SKM-1 (cell line): ENCODE measurements around the gene FH.
A peak's percentile ranks its signal among the peaks of the same experiment; 100 is the strongest.

Experiments
- DNase-seq: peaks from one replicate; lab custom pipeline; 2025; ENCODE audit not compliant: unreplicated experiment; lab: John Stamatoyannopoulos, UW

Gene FH

DNA sequence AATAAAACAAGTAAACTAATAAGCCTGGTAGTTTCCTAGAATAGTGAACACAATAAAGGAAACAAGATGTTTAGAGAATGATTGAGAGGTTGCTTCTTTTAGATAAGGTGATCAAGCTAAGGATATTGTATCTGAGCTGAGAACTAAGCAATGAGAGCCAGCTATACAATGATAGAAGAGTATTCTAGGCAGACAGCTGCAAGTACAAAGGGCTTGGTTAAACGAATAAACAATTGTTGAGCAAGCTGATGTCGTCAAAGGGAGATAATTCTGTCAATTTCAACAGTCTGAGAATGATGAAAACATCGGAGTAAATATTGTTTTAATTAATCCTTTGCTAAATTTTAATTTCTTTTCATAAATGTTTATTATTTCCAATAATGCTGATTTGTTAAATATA lies 5.5 kb upstream of the FH start:
- DNase-seq = no peak

DNA sequence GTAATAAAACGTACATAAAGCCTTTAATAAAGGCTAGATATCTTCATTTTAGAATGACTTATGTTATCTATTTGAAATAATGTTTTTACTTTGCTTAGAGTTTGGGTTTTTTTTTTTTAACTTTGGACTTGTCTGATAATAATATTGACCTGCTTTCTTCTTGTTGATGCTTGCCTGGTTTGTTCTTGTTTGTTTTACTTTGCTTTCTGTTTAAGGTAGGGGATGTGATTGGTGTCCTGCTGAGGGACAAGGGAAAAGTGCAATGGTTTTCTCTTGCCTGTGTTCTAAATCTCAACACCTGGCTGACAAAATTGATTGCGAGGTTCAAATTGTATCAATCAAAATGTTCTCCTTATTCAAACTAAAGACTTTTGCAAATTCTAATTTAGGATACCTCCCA lies 2.2 kb upstream of the FH start:
- no peak for DNase-seq

DNA sequence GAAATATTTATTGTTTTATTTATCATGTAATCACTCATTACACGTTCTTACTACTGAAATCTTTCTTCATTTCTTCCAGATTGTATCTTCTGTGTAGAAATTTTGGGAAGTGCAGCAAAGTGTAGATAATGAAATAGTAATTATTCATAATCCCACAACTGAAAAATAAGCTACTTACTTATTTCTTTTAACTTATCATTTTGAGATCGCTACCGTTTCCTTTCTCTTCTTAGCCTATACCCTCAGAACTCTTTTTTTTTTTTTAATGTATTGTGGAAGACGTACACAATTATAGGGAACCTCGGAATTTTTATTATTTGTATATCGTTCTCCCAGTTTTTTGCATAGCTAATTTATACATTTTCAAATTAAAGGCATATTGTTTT lies 518 bp upstream of the FH start:
- DNase-seq = no peak

DNA sequence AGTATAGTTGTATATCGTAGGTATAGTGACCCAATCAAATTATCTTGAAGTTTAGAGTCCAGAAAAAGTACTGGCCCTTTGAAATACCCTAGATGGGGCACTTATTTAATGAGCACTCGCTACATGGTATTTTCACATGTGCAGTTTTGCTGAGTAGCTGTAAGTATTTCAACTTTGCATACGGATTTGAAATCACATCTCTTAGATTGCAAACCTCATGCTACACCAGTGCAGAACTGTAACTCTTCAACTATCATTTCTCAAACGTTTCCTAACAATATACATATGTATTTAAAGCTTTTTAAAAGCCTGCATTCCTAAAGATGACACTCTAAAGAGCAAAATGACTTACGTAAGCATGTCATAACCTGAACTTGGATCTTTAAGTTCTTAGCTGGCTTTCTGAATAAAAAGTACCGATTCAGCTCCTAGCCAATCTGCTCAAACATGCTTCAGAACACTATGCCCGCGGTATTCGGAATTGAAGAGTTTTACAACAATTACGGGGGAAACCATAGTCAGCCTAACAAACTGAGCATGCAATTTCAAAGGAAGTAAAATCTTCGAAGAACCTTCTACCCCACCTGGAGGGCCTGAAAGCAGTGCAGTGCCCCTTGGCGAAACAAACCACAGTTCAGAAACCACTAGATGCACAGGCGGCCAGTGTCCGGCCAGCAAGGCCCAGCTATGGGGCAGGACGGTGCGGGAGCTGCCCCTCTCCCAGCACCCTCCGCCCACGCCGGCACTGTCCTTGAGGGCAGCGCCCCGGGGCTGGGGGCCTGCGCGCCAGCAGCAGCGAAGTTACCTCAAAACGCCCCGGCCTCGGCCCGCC lies 863 bp downstream of the FH start:
- no peak for DNase-seq

DNA sequence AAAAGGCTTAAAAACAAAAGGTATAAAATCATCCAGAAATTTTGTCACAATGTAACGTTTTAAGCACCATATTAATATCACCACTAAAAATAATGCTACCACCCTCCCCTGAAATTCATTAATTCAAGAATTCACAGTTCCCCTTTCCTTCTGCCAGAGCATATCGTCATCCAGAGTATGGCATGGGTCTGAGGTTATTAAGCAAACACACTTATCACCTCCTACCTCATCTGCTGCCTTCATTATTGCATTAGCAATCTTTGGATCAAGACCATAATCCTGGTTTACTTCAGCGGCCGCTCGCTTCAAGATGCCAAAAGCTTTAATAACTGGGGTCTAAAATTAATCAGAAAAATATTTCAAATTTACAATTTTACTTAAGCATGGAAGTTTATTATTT lies 6.2 kb downstream of the FH start:
- no peak for DNase-seq

DNA sequence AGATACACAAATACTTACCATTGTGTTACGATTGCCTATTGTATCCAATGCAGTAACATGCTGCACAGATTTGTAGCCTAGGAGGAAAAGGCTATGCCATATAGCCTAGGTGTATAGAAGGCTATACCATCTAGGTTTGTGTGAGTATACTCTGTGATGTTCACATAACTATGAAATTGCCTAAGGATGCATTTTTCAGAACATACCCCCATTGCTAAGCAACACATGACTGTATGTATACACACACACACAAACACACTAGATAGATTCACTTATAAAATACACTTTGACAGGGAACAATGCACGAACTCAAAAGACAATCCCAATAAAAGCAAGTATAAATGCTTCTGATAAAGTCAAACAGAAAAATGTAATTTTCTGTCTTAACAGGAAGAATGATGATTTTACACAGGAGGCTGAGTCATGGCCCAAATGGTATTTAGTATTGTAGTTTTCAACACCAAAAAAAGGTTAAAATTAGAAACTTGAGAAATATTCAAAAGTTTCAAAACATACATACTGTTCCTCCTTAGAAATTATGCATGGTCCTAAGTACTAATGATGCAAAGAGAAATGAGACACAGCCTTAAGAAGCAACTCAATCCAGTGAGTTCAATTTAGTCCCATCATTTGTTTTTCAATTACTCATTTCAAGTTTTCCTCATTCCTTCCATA lies 12.2 kb downstream of the FH start:
- DNase-seq = no peak

DNA sequence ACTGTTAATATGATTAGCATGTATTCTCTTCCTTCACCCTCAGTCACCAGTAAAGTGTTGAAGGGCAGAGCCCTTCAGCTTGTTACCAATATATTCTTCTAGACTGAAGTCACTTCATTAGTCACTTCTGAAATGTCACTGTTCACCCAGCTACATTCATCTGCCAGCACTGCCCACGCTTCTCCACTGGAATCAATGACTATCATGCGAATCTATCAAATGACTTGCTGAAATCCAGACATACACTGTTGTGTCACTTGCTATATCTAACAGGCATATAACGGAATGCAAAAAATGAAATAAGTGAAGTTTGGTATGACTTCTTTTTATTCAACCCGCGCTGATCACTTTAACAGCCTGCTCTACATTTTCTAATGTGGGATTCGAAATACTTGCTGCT lies 16.1 kb downstream of the FH start:
- no peak for DNase-seq

DNA sequence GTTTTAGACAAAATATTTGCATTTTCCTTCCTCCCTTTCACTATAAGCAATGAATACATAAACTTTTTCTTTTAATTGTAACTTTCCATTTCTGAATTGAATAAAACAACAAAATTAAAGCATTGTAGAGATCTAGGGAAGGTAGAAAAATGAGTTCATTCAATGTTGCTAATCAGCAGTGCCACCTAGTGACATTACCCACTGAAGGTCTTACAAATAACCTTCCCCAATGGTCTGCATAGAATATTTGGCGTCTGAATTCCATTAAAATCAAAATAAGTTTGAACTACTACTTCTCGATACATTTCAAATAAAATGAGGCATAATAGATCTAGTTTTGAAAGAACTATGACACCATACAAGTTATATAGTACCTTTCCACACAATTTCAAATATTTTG lies 19.6 kb downstream of the FH start:
- peak; percentile 20 for DNase-seq

DNA sequence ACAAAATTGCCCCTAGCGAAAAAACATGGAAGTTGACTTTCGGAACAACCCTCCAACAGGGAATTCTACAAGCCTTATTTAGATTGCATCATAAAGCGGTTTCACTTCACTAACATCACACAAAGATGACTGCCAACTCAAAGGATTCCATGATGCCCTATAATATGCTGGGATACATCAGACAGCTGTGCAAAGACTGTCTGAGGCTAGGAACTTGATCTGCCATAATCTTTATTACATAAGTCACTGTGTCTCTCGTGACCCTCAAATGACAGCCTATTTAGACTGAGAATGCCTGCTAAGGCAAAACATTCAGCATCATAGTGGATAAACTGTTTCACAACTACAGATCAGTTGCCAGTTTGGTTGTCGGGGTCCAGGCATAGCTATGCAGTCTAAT lies 23.8 kb downstream of the FH start:
- no peak for DNase-seq

DNA sequence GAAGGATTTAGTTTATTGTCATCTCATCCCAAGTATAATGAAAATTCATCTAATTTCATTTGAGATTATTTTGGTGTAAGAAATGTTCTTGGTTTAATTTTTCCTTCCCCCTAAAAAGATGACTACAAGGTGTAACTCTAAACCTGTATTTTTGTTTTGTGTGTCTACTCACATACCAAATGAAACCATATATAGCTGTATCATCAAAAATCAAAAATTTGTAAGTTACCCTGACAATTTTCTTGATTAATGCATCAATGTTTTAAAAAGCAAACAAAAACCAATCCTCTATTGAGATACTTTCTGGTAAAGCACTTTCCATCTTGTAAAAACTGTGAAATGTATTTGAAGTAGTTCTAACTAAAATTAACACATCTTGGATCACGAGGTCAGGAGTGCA lies 30.8 kb downstream of the FH start:
- DNase-seq = no peak

DNA sequence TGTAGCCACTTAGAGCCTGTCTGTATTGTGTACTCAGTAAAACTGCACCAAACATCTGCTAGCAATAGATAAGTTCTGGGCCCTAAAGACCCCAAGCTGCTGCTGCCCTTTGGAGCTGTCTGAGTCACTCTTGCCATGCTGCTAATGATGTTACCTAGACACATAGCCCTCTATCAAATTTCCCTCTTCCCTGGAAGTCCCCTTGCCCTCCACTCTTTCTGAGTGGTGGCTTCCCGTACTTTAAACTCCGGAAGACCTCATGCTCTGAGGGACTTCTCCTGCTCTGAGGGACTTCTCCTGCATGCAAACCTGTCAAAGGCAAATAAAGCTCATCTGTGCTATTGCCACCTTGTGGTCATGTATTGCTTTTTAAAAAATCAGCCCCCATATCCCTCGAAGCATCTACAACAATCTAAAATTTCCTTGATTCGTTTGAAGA lies 34.0 kb downstream of the FH start:
- peak; percentile 53 for DNase-seq

DNA sequence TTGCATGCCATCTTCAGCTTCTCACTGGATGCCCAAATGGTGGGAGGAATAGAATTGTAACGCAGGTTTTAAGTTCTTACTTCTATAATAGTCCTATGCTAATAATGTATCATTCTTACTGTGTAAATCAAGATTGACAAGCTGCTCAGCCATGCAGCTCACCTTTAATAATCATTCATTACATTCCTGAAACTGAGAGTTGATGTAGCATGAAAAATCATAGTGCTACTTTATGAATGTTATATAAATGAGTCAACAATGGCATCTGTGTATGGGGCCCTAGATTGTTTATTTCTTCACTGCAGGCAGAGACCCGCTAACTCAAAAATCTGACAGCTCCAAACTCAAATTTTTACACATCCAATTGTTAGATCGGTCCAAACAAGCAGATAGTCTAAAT lies 34.4 kb downstream of the FH start:
- DNase-seq = no peak

DNA sequence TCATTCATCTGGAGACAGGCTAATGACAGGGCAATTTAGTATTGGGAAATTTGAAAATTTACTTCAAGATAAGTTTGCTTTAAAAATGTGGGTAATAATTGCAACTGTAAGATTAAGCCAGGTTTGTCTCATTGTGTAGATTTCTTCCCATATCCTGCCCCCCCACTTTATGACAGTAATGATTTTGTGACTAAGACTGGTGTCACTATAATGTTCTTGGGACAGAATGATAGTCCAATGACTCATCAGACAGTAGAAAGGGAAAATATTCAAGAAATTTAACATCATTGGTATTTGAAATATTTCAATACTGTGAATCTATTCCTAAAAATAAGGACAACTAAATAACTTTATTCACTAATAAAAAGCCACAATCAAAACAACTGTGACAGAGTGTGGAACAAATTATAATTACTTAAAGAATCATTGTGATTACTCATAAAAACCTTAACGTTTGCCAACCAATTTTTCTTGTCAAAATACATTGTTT lies 36.7 kb downstream of the FH start:
- no peak for DNase-seq

DNA sequence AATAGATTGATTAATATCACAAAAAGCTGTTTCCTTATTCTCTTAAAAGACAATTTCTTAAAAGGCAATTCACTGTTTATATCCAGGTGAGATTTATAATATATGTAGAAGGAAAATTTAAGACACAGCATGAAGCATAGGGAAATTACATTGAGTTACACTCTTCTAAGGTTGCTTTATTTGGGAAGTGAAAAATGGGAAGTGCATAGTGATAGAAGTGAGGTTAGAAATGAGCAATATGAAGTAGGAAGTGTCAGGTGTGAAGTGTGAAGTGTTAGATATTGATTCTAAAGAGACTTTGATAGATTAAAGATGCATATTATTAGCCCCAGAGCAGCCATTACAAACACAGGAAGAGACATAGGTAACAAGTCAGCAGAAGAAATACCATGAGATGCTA lies 40.3 kb downstream of the FH start:
- DNase-seq = peak; percentile 7

DNA sequence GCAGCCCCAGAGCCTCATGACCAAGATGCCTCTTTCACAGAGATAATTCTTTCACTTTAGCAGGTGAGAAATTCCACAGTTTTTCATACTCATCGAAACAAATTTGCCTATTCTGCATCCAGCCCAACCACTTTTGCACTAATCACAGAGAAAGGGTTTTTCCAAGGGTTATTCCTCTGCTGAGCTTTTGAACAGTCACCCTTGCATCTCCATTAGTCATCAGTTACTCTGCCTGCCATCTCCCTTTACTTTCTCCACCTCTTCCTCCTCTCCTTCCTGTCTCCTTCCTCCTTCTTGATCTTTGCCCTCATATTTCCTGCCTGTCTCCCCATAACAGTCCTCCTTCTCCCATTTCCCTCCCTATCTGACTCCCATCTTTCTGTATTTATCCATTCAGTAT lies 43.9 kb downstream of the FH start:
- DNase-seq = no peak

DNA sequence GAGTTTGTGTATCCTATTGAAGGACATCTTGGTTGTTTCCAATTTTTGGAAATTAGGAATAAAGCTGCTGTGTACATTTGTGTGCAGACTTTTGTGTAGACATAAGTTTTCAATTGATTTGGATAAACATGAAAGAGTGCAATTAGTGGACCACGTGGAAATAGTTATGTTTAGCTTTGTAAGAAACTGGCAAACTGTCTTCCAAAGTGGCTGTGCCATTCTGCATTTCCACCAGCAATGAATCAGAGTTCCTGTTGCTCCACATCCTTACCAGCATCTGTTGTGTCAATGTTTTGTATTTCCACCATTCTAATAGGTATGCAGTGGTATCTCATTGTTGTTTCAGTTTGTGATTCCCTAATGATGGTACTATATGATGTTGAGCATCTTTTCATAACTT lies 46.5 kb downstream of the FH start:
- no peak for DNase-seq

DNA sequence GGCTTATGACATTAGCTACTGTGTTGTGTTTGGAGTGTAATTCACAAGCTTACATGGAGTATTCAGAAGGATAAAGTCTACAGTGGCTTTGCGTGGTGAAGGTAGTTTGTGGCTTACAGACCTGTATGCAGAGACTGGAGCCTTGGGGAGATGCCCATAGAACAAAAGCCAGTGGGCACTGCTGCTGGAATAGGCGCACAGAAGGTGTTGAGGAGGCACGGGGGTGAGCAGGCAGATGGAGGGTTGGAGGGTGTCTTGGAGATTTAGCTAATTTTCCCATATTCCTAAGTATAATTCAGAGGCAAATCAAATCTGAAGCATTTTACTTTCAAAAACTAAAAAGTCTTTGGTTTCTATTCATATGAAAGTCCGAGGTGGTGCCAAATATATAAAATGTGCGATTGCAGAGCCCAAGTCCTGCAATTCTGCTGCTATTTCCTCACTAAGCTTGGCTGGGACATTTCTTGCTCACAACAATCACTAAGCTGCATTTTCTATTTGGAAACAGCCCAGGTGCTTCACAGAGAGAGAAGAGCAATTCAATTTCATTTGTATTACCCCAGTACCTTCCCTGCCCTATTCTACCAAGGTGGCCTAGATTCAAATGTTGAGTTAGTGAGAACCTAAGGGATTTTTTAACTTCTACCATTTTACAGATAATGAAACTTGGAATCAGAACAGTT lies 48.5 kb downstream of the FH start:
- no peak for DNase-seq

DNA sequence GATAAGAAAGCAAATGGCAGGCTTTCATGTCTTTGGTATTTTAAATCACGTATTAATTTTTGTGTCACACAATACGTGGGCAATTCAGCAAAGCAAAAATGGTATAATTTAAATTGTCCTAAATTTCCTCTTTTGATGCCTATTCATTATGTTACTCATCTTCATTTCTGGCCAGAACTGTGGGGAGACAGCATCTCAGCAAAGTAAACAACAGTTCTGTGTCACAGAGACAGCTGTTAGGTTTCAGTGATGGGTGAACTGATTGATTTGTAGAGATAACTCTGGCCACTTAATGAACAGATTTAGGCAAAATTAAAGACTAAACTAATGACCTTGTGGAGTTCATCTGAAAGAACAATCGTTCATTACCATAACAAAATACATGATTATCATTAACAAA lies 49.2 kb downstream of the FH start:
- no peak for DNase-seq

DNA sequence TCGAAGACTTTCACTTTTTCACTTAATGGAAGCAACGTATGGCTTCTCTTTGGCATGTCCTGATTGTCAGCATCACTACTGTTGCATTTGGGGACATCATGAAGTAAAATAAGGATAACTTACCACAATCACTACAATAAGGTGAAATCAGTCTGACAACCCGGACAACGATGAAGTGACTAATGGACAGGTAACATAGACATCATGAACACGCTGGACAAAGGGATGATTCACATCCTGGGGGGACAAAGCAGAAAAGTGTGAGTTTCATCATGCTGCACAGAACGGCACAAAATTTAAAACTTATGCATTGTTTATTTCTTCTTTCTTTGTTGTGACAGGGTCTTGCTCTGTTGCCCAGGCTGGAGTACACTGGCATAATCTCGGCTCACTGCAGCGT lies 53.9 kb downstream of the FH start:
- no peak for DNase-seq

DNA sequence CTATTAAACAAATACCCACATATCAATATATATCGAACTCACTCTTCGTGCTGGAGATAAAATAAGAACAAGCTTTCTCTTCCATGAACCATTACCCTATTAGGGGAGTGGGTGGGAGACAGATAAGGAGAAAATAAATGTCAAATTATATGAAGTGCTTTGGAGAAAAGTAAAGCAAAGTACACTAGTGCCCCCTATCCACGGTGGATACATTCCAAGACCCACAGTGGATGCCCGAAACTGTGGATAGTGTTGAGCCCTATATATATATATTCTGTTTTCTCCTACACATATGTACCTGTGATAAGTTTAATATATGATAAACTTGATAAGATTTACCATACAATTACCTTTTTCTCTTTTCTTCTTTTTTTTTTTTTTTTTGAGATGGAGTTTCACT lies 54.6 kb downstream of the FH start:
- DNase-seq = no peak

DNA sequence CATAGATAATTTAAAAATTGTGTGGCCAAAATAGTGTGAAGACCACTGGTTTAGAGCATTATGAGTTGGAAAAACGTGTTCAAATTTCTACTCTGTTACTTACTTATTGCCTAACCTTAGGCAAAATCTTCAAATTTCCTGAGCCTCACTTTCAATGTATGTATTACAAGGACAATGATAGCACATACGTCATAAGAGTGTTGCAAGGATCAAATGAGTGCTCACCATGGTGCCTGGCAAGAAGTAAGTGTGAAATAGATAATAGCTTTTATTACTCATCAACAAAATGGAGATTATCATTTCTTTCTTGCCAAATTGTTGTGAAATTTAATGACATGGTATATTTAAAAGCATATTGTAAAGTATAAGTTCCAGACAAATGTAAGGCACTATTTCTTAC lies 57.2 kb downstream of the FH start:
- no peak for DNase-seq
